ENCODE measurements around the gene NMUR1.
"Not testable (repeated sequence)": the region's sequence is repeated elsewhere in the genome, so short reads cannot be mapped to it uniquely, and the experiment has no call there.

NMUR1 gene

DNA sequence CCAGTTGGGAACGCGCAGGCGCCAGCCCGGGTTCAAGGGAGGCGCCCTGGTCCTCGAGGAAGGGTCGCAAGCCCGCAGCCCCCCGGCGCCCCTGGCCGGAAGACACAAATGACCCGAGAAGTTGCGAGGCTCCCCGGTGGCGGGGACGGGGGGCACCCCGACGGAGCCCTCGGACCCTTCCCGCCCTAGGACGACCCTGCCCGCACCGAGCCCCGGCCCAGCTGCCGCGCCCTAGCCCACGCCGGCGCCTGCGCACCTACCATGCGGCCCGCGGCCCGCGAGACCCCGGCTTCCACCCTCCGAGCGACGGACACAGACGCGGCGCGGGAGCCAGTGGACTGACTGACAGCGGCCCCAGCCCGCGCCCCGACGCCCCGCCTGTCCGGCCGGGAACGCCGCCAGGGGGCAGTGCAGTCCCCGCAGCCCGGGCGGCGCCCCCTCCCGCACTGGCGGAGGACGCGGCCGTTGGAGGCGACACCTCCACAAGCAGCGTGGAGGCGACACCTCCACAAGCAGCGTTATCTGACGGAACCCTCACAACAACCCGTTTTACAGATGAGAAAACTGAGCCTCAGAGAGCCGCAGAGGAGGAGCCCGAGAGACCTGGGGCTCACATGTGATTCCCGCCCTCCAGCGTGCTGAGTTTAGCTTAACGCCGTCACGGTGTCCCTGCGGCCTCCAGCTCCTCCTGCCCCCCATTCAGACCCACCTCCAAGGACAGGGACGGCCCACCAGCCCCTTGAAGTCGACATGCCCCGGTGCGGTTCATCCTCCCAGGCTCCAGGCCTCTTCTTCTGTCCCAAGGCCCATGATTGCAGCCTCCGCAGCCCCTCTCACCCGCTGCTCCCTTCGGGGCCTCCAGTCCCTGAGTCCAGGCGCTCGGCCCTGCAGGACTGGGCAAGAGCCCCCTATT is at the start of gene NMUR1:
TSS of gene NMUR1 (minus strand) at position 347 of the 913 bp plus-strand sequence. CDS start at position 263, 84 bp downstream.
- in situ Hi-C loops (cut with HindIII; ENCODE audit: low sequenced_read_pairs), result loop anchor here (5.0 kb wide), 1 partner anchor 42 kb away; no protein-coding TSS in a partner anchor

GRCh38 chr2:231579560-231579959 is 49.3 kb upstream of the NMUR1 start:
- in situ Hi-C loops (cut with HindIII; ENCODE audit: low sequenced_read_pairs), result no loop called here

DNA sequence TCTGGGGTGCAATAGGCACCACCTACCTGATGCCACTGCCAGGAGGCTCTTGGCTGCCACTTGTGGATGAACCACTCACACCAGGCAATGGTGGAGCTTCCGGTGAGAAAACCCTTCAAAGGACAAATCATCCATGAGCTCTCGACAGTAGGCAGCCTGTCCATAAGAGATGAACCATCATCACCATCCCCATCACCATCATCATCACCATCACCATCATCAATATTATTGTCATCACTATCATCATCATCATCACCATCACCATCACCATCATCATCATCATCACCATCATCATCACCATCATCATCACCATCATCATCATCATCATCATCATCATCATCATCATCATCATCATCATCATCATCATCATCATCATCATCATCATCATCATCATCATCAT is 48.4 kb upstream of the NMUR1 start:
- in situ Hi-C loops (cut with HindIII; ENCODE audit: low sequenced_read_pairs), result not testable (repeated sequence)

- in situ Hi-C loops (cut with HindIII; ENCODE audit: low sequenced_read_pairs), result no loop called here
Observed at GRCh38 chr2:231576465-231576864, 46.2 kb upstream of the NMUR1 start.

DNA sequence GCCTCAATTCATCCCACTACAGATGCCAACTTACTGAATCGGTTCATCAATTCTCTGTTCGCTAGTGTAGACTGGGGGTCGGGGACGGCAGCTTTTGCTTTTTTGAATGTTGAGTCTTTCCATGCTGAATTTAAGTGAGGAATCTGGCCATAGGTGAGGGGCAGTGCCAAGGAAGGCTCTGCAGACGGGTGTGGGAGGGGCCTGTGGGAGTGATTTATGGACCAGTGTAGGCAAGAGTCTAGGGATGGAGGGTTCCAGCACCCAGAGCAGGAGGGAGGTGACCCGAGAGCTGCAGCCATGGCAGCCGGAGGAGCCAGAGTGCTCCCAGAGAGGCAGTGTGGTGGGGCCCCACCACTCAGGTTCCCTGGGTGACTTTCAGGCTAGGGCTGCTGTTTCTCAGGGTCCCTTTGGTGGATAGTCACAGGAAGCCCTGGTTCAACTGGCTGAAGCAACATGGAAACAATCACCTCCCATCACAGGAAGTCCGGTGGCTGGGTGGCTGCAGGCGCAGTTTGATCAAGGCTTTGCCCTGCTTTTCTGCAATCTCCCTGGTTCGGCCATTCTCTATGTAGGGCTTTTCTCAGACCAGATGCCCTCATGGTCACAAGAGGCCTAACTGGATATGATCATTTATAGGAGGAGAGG is 45.5 kb upstream of the NMUR1 start:
- in situ Hi-C loops (cut with HindIII; ENCODE audit: low sequenced_read_pairs), result no loop called here

DNA sequence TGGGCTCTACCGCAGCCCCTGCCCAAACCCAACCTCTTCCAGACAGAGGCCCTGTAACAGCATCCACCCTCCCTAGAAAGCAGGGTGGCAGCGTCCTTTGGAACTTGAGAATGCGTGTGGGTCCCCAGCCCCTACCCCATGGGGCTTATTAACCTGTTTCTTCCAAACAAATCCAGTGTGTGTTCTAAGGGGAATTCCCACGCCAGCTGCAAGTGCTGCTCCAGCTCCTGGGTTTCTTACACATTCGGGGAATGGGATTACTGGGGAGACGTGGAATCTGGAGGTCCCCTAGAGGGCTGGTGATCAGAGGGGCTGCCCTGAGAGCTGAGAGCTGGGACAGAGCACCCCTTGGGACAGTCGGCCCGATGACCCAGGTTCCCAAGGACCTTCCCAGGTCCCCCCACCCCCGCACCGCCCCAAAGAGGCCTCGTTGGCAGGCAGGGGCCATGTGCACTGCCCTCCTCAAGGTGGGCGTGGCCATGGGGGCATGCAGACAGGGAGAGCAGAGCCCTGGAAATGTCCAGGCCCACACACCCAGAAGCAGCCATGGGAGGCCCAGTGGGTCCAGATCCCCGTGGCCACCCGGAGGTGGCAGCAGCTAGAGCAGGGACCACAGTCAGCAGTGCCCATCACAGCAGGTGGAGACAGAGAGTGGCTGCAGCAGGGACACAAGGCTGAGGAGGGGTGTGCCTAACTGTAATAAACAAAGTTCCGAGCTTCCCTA is 43.6 kb upstream of the NMUR1 start:
- in situ Hi-C loops (cut with HindIII; ENCODE audit: low sequenced_read_pairs), result loop anchor here (5.0 kb wide), 1 partner anchor 42 kb away; the partner anchor contains the start of gene NMUR1

- in situ Hi-C loops (cut with HindIII; ENCODE audit: low sequenced_read_pairs), result loop anchor here (5.0 kb wide), 1 partner anchor 41 kb away; the partner anchor contains the start of gene NMUR1
Observed at GRCh38 chr2:231573096-231573495, 42.9 kb upstream of the NMUR1 start.

GRCh38 chr2:231571661-231572191 is 41.5 kb upstream of the NMUR1 start:
- in situ Hi-C loops (cut with HindIII; ENCODE audit: low sequenced_read_pairs), result loop anchor here (5.0 kb wide), 1 partner anchor 39 kb away; the partner anchor contains the start of gene NMUR1

- in situ Hi-C loops (cut with HindIII; ENCODE audit: low sequenced_read_pairs), result loop anchor here (5.0 kb wide), 1 partner anchor 39 kb away; the partner anchor contains the start of gene NMUR1
Observed at GRCh38 chr2:231570915-231571314, 40.7 kb upstream of the NMUR1 start.

- in situ Hi-C loops (cut with HindIII; ENCODE audit: low sequenced_read_pairs), result no loop called here
Observed at GRCh38 chr2:231568785-231569435, 38.7 kb upstream of the NMUR1 start.

- in situ Hi-C loops (cut with HindIII; ENCODE audit: low sequenced_read_pairs), result no loop called here
Observed at GRCh38 chr2:231568098-231568784, 38.0 kb upstream of the NMUR1 start.

GRCh38 chr2:231567159-231567558 is 36.9 kb upstream of the NMUR1 start:
- in situ Hi-C loops (cut with HindIII; ENCODE audit: low sequenced_read_pairs), result no loop called here

- in situ Hi-C loops (cut with HindIII; ENCODE audit: low sequenced_read_pairs), result no loop called here
Observed at GRCh38 chr2:231565887-231566594, 35.8 kb upstream of the NMUR1 start.

GRCh38 chr2:231563378-231563961 is 33.2 kb upstream of the NMUR1 start:
- in situ Hi-C loops (cut with HindIII; ENCODE audit: low sequenced_read_pairs), result no loop called here

DNA sequence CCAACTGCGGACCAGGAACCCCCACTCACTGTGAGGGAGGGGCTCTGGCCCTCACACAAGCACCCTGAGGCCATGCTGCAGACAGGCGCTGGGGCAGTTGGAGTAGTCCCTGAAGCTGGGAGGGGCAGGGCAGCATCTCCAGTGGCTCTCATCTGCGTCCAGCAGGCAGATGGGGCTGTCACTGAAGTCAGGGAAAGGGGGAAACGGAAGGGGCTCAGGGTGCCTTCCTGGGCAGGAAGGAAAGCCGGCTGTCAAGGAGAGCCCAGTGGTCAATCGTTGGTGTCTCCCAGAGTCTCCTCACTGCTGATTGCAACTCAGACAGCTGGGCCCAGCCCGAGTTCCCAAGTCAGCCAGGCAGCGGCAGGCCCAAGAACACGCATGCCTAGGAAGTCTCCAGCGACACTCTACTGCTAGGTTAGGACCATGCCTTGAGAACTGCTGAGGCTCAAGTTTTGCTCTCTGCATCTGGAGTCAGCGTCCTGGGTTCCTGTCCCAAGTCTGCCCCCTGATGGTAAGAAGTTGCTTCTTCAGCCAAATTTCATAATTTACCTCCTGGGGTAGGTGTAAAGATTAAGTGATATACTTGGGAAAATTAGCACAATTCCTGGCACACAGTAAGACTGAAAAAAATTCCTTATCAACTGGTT is 27.4 kb upstream of the NMUR1 start:
- in situ Hi-C loops (cut with HindIII; ENCODE audit: low sequenced_read_pairs), result no loop called here

DNA sequence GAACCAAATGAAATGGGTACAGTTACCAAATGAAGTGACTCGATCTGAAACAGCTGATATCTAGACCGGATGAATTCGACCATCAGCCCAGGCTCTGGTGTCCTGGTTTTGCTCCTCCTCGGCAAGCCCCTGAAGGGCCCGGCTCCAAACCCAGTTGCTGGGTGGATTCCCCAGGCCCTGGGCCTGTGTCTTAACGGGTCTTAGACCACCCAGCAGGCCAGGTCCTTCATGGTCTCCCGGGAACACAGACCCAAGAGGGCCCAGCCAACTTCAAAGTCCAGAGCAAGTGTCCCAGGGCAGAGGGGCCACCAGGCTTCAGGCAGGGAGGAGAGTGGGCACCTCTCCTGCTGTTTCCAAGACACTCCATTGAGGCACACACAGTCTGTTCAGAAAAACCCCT is 26.7 kb upstream of the NMUR1 start:
- in situ Hi-C loops (cut with HindIII; ENCODE audit: low sequenced_read_pairs), result no loop called here

GRCh38 chr2:231556496-231556895 is 26.3 kb upstream of the NMUR1 start:
- in situ Hi-C loops (cut with HindIII; ENCODE audit: low sequenced_read_pairs), result not testable (repeated sequence)
